Gastrocnemius medialis (tissue), 4 donors: Measurements from ENCODE around the gene FGD4.

Experiments
- CTCF ChIP-seq, 5 experiments: fragments of 450-650 bp in 3 of 5; fragments of 200-600 bp in 2 of 5; sonication (generic) in 2 of 5; IDR thresholded peaks in 4 of 5; conservative IDR thresholded peaks in 1 of 5; 1 replicate in 4 of 5; 2 replicates in 1 of 5; pipeline ENCODE4 v1.5.1; 2016 to 2019; ENCODE audit warnings: antibody characterized with exemption in 5 of 5, mild to moderate bottlenecking in 3 of 5, moderate library complexity in 3 of 5
- POLR2A ChIP-seq, 2 donors: fragments of 450-650 bp; IDR thresholded peaks; one replicate each; pipeline ENCODE4 v1.6.1; 2017; ENCODE audit warnings: antibody characterized with exemption in 2 of 2, mild to moderate bottlenecking in 2 of 2, moderate library complexity in 2 of 2

DNA sequence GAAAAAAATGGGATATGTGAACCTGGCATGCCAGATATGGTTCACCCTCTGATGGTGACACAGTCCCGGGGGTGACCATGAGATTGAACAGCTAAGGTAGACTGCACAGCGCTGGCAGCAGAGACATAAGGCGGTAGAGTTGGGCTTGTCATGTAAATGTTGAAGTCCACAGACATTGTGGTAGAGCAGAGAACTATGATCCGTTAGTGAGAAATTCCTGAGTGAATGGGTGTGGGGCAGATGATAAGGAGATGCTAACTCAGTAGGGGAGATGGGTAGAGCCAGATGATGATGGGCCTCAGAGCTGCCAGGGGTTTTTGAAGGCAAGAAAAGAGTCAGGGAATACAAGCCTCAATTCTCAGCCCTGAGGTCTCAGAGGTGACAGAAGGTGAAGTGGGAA is 228.6 kb downstream of the FGD4 start:
- TF ChIP-seq POLR2A (IDR thresholded peaks at IDR 0.05) (no peak), CTCF (IDR thresholded peaks at IDR 0.05 in 4 of 5, conservative IDR thresholded peaks at IDR 0.05 in 1 of 5) (no peak)
